Fibroblast of lung (primary cell): ENCODE measurements around the gene PCDHA8. TPM values are rescaled to one million over a fixed set of nuclear protein-coding genes. Genes with fewer than 3 reads are reported as not detected.
A peak's percentile ranks its signal among the peaks of the same experiment; 100 is the strongest.

Experiments
- DNase-seq, 2 donors: peaks; one replicate each; pipeline versions ENCODE4 v3.0.0 to v3.0.0-alpha.2; 2010; ENCODE audit warnings: low read depth in 2 of 2
- H2AFZ ChIP-seq: 2 replicates; pipeline ENCODE4 v1.5.1; 2012; ENCODE audit warnings: low read length, control low read depth, inconsistent platforms
- H3K27ac ChIP-seq: 2 replicates; pipeline ENCODE4 v1.5.1; 2011; ENCODE audit warnings: low read length, control low read depth; ENCODE audit not compliant: insufficient read depth
- H3K27me3 ChIP-seq: 2 replicates; pipeline ENCODE4 v1.5.1; 2011; ENCODE audit warnings: mild to moderate bottlenecking, low read length; ENCODE audit not compliant: control insufficient read depth, insufficient read depth
- H3K36me3 ChIP-seq: 2 replicates; pipeline ENCODE4 v1.5.1; 2011; ENCODE audit warnings: low read length; ENCODE audit not compliant: control insufficient read depth, insufficient read depth
- H3K4me1 ChIP-seq: 2 replicates; pipeline ENCODE4 v1.5.1; 2011; ENCODE audit warnings: low read length; ENCODE audit not compliant: control insufficient read depth, insufficient read depth; ENCODE audit errors: extremely low read depth
- H3K4me2 ChIP-seq: 2 replicates; pipeline ENCODE4 v1.5.1; 2011; ENCODE audit warnings: low read length, control low read depth; ENCODE audit not compliant: insufficient read depth; ENCODE audit errors: extremely low read depth
- H3K4me3 ChIP-seq, 4 experiments: fragments of 200-600 bp in 1 of 4; sonication (generic) in 1 of 4; replicated peaks in 1 of 4; 2 replicates each; pipeline ENCODE4 v1.5.1; 2011 to 2016; ENCODE audit warnings: low read length in 4 of 4, low read depth in 3 of 4, mild to moderate bottlenecking in 3 of 4, control low read depth in 2 of 4, inconsistent platforms in 1 of 4, mixed read lengths in 1 of 4; ENCODE audit not compliant: insufficient read depth in 1 of 4; ENCODE audit errors: control extremely low read depth in 1 of 4
- H3K79me2 ChIP-seq: 2 replicates; pipeline ENCODE4 v1.5.1; 2012; ENCODE audit warnings: mild to moderate bottlenecking, low read length, inconsistent platforms; ENCODE audit not compliant: control insufficient read depth, insufficient read depth
- H3K9ac ChIP-seq: 2 replicates; pipeline ENCODE4 v1.5.1; 2011; ENCODE audit warnings: mild to moderate bottlenecking, low read length, control low read depth; ENCODE audit not compliant: insufficient read depth
- H3K9me3 ChIP-seq: 2 replicates; pipeline ENCODE4 v1.5.1; 2012; ENCODE audit warnings: low read depth, low read length; ENCODE audit not compliant: control insufficient read depth, insufficient read depth
- H4K20me1 ChIP-seq: 2 replicates; pipeline ENCODE4 v1.5.1; 2011; ENCODE audit warnings: low read length; ENCODE audit not compliant: control insufficient read depth, insufficient read depth; ENCODE audit errors: extremely low read depth
- EZH2 ChIP-seq: IDR thresholded peaks from 2 replicates; pipeline ENCODE4 v1.5.1; 2012; ENCODE audit warnings: low read length, control low read depth, mild to moderate bottlenecking; ENCODE audit errors: missing control alignments
- polyA plus RNA-seq, 2 donors: library from polyadenylated mRNA; depleted of rRNA in 1 of 2; stranded (reverse) in 1 of 2; unstranded in 1 of 2; fragments of >200 nt; gene quantifications; 2 replicates each; pipeline ENCODE4 v1.2.1, GENCODE V29; 2011 to 2012; ENCODE audit warnings: missing spikeins in 1 of 2
- total RNA-seq: library from RNA; depleted of rRNA; stranded (reverse); fragments of >200 nt; gene quantifications from 2 replicates; pipeline ENCODE4 v1.2.1, GENCODE V29; 2014
- TF ChIP-seq, protein P1 (sequence below), 2 donors: IDR thresholded peaks in 1 of 2; conservative IDR thresholded peaks in 1 of 2; 1 replicate in 1 of 2; 2 replicates in 1 of 2; pipeline ENCODE4 v1.5.1; 2011 to 2012; ENCODE audit warnings: low read length in 2 of 2, control low read depth in 1 of 2, inconsistent platforms in 1 of 2, low read depth in 1 of 2, mild to moderate bottlenecking in 1 of 2

The PCDHA8 gene
- total and polyA plus RNA-seq, 2 donors (not counting 1 experiment from before 2014, with no cell fraction given): 0.33 TPM

DNA sequence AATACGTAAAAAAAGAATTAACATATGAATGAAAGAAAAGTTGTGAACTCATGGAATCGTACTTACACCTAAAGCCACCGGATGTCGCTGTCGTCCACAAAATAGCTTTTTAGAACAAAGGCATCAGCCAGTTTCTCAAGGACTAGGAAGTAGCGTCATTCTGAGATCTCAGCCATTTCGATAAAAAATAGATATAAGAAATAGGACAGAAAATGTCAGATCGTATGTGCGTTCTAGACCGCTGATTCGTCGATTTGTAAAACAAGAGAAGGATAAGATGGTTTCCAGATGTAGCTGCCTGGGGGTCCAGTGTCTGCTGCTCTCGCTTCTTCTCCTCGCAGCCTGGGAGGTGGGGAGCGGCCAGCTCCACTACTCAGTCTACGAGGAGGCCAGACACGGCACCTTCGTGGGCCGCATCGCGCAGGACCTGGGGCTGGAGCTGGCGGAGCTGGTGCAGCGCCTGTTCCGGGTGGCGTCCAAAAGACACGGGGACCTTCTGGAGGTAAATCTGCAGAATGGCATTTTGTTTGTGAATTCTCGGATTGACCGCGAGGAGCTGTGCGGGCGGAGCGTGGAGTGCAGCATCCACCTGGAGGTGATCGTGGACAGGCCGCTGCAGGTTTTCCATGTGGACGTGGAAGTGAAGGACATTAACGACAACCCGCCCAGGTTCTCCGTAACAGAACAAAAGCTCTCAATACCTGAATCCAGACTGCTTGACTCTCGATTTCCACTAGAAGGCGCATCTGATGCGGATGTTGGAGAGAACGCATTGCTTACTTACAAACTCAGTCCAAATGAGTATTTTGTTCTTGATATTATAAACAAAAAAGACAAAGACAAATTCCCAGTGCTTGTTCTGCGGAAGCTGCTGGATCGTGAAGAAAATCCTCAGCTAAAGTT lies 15.0 kb downstream of the PCDHA8 start, which contains the start of gene PCDHA10:
PCDHA10 (plus strand) TSS at position 126 of the 903 bp plus-strand sequence; CDS start at position 278, 152 bp downstream.
- Histone ChIP-seq H2AFZ (peak within 1 kb of the TSS; percentile 30), H3K9me3 (no peaks in the 10 kb centered on the region), H3K4me2 (no peak within 1 kb of the TSS), H4K20me1 (no peaks in the 10 kb centered on the region), H3K36me3 (no peaks in the 10 kb centered on the region), H3K4me1 (no peaks in the 10 kb centered on the region), H3K27ac (no peak within 1 kb of the TSS), H3K9ac (no peak within 1 kb of the TSS), H3K79me2 (no peaks in the 10 kb centered on the region), H3K27me3 (no peaks in the 10 kb centered on the region), H3K4me3 (peak within 1 kb of the TSS in 1 of 4 experiments; percentile 30)
- TF ChIP-seq, protein P1, sequence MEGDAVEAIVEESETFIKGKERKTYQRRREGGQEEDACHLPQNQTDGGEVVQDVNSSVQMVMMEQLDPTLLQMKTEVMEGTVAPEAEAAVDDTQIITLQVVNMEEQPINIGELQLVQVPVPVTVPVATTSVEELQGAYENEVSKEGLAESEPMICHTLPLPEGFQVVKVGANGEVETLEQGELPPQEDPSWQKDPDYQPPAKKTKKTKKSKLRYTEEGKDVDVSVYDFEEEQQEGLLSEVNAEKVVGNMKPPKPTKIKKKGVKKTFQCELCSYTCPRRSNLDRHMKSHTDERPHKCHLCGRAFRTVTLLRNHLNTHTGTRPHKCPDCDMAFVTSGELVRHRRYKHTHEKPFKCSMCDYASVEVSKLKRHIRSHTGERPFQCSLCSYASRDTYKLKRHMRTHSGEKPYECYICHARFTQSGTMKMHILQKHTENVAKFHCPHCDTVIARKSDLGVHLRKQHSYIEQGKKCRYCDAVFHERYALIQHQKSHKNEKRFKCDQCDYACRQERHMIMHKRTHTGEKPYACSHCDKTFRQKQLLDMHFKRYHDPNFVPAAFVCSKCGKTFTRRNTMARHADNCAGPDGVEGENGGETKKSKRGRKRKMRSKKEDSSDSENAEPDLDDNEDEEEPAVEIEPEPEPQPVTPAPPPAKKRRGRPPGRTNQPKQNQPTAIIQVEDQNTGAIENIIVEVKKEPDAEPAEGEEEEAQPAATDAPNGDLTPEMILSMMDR (conservative IDR thresholded peaks at IDR 0.05 in 1 of 2, IDR thresholded peaks at IDR 0.05 in 1 of 2; ENCODE audit: low read depth in 1 of 2, low read length in 2 of 2): no peak
- peak in 1 of 2 donors; percentile 2 for DNase-seq

DNA sequence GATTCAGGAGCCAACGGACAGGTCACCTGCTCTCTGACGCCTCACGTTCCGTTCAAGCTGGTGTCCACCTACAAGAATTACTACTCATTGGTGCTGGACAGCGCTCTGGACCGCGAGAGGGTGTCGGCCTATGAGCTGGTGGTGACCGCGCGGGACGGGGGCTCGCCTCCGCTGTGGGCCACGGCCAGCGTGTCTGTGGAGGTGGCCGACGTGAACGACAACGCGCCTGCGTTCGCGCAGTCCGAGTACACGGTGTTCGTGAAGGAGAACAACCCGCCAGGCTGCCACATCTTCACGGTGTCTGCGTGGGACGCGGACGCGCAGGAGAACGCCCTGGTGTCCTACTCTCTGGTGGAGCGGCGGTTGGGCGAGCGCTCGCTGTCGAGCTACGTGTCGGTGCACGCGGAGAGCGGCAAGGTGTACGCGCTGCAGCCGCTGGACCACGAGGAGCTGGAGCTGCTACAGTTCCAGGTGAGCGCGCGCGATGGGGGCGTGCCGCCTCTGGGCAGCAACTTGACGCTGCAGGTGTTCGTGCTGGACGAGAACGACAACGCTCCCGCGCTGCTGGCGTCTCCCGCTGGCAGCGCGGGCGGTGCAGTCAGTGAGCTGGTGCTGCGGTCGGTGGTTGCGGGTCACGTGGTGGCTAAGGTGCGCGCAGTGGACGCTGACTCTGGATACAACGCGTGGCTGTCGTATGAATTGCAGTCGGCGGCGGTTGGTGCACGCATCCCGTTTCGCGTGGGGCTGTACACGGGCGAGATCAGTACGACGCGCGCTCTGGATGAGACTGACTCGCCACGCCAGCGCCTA lies 16.4 kb downstream of the PCDHA8 start:
- H3K27me3 ChIP-seq: no peaks in the 10 kb centered on the region
- TF ChIP-seq, protein P1 (conservative IDR thresholded peaks at IDR 0.05 in 1 of 2, IDR thresholded peaks at IDR 0.05 in 1 of 2; ENCODE audit: low read depth in 1 of 2, low read length in 2 of 2): no peak
- no peak for TF ChIP-seq EZH2
- H3K4me2 ChIP-seq: no peak overlapping the region
- H3K9ac ChIP-seq: no peak overlapping the region
- H3K4me3 ChIP-seq: no peak overlapping the region
- no peak for DNase-seq
- H3K9me3 ChIP-seq: no peaks in the 10 kb centered on the region
- H2AFZ ChIP-seq: no peak overlapping the region
- no peak overlapping the region for H3K27ac ChIP-seq
- no peaks in the 10 kb centered on the region for H3K4me1 ChIP-seq
- no peaks in the 10 kb centered on the region for H3K79me2 ChIP-seq
- no peaks in the 10 kb centered on the region for H3K36me3 ChIP-seq
- H4K20me1 ChIP-seq: no peaks in the 10 kb centered on the region

DNA sequence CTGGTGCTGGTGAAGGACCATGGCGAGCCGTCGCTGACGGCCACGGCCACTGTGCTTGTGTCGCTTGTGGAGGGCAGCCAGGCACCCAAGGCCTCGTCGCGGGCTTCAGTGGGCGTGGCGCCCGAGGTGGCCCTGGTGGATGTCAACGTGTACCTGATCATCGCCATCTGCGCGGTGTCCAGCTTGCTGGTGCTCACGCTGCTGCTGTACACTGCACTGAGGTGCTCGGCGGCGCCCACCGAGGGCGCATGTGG lies 16.9 kb downstream of the PCDHA8 start:
- no peaks in the 10 kb centered on the region for H3K36me3 ChIP-seq
- no peak overlapping the region for H3K9ac ChIP-seq
- H2AFZ ChIP-seq: no peak overlapping the region
- TF ChIP-seq, protein P1 (conservative IDR thresholded peaks at IDR 0.05 in 1 of 2, IDR thresholded peaks at IDR 0.05 in 1 of 2; ENCODE audit: low read depth in 1 of 2, low read length in 2 of 2): no peak
- no peak for TF ChIP-seq EZH2
- no peaks in the 10 kb centered on the region for H4K20me1 ChIP-seq
- H3K79me2 ChIP-seq: no peaks in the 10 kb centered on the region
- H3K27ac ChIP-seq: no peak overlapping the region
- H3K4me1 ChIP-seq: no peaks in the 10 kb centered on the region
- H3K27me3 ChIP-seq: no peaks in the 10 kb centered on the region
- DNase-seq: no peak
- no peak overlapping the region for H3K4me3 ChIP-seq
- no peaks in the 10 kb centered on the region for H3K9me3 ChIP-seq
- H3K4me2 ChIP-seq: no peak overlapping the region
